ENCODE measurements around the gene OST4.

The OST4 gene

DNA sequence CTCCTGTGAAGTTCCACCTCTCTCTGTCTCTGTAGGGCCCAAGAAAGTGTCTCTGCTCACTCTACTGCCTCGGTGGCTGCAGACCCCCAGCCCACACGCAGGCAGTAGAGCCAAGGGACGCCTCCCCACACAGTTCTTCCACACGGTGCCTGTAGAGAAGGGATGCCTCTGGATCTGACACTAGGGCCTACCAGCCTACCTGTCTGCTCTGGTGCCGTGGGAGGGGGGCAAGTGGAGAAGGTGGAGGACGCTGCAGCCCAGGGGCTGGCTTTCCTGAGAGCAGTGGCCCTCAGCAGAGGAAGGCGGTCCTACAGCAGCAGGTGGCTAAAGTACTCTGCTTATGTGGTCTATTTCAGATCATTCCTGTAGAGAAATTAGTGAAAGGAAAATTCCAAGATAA is 47.7 kb downstream of the OST4 start:
- DNase-seq = no peak

DNA sequence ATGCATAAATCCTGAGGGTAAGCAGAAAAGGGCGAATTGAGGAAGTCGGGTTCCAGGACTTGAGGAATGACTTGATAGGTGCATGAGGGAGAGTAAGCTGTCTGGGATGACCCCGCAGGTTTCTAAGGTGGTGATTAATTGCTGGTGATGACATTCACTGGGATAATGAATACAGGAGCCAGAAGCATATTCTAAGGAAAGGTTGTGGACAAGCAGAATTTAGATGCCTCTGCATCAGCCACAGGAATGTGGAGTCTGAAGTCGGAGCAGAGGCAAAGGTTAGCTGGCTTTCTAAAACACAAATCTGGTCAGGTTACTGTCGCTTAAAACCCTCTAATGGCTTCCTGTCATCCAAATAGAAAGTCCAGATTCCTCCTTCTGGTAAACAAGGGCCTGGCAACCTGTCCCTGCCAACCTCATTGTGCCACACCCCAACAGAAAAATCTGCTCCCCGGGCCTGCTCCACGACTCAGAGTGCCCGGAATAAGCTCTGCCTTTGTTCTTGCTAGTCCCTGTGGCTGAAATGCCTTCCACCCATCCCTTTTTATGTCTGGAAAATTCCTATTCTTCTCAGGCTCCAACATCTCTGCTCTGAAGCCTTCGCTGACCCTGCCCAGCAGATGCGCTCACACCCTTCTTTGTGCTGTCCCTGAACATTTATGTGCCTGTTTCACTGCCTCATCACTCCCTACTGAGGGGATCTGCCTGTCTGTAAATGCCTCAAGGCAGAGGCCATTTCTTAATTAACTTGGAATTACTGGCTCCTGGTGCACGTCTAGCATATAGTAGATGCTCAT is 50.0 kb downstream of the OST4 start:
- DNase-seq = no peak
